GM21825 (cell line): ENCODE results near the gene RAB1A.

ENCODE experiments used
- ATAC-seq: cut with Tn5 transposase; IDR thresholded peaks from one replicate; pipeline ENCODE4 v1.9.1; 2021; ENCODE audit warnings: mild to moderate bottlenecking, moderate library complexity; ENCODE audit not compliant: unreplicated experiment

The RAB1A gene

GRCh38 chr2:65097844-65098243 is 32.1 kb downstream of the RAB1A start:
- no peak for ATAC-seq

- no peak for ATAC-seq
These were observed 33.0 kb downstream of the RAB1A start for GRCh38 chr2:65096948-65097347.

GRCh38 chr2:65093211-65093610 is 36.7 kb downstream of the RAB1A start:
- ATAC-seq, result no peak

- ATAC-seq, result no peak
These were observed 37.1 kb downstream of the RAB1A start for GRCh38 chr2:65092791-65093190.

- ATAC-seq, result no peak
These were observed 44.8 kb downstream of the RAB1A start for GRCh38 chr2:65085148-65085547.

GRCh38 chr2:65081232-65081685 is 48.6 kb downstream of the RAB1A start:
- no peak for ATAC-seq

GRCh38 chr2:65079017-65079416 is 50.9 kb downstream of the RAB1A start:
- no peak for ATAC-seq

- no peak for ATAC-seq
These were observed 52.0 kb downstream of the RAB1A start for GRCh38 chr2:65077898-65078297.

GRCh38 chr2:65076345-65076710 is 53.6 kb downstream of the RAB1A start:
- no peak for ATAC-seq

- no peak for ATAC-seq
These were observed 54.1 kb downstream of the RAB1A start for GRCh38 chr2:65075605-65076344.

GRCh38 chr2:65075176-65075575 is 54.7 kb downstream of the RAB1A start:
- ATAC-seq, result no peak

GRCh38 chr2:65073879-65074565 is 55.9 kb downstream of the RAB1A start:
- ATAC-seq, result no peak

- peak; percentile 62 for ATAC-seq
These were observed 57.5 kb downstream of the RAB1A start for GRCh38 chr2:65072181-65072970.

- no peak for ATAC-seq
These were observed 58.3 kb downstream of the RAB1A start for GRCh38 chr2:65071499-65072180.

- ATAC-seq, result no peak
These were observed 59.0 kb downstream of the RAB1A start for GRCh38 chr2:65070856-65071255.

GRCh38 chr2:65070172-65070830 is 59.6 kb downstream of the RAB1A start:
- ATAC-seq, result no peak

GRCh38 chr2:65069439-65069824 is 60.5 kb downstream of the RAB1A start:
- ATAC-seq, result no peak

GRCh38 chr2:65067806-65068553 is 61.9 kb downstream of the RAB1A start:
- ATAC-seq, result no peak

GRCh38 chr2:65064728-65065552 is 65.0 kb downstream of the RAB1A start:
- peak; percentile 67 for ATAC-seq
